GM12801 (cell line): Measurements from ENCODE around the gene SPN.

ENCODE experiments used
- CTCF ChIP-seq: IDR thresholded peaks from one replicate; pipeline ENCODE4 v1.5.1; 2011; ENCODE audit warnings: control low read depth; ENCODE audit not compliant: insufficient read length; ENCODE audit errors: extremely low read depth

SPN gene

GRCh38 chr16:29663016-29663806, at the start of gene SPN:
Gene SPN, plus strand, starts transcription at chr16:29663247. Its CDS starts 482 bp downstream, at chr16:29663729.
- no peak for TF ChIP-seq CTCF

GRCh38 chr16:29641561-29641960, 21.5 kb upstream of the SPN start:
- no peak for TF ChIP-seq CTCF

- no peak for TF ChIP-seq CTCF
Observed at GRCh38 chr16:29643596-29643995, 19.5 kb upstream of the SPN start.

DNA sequence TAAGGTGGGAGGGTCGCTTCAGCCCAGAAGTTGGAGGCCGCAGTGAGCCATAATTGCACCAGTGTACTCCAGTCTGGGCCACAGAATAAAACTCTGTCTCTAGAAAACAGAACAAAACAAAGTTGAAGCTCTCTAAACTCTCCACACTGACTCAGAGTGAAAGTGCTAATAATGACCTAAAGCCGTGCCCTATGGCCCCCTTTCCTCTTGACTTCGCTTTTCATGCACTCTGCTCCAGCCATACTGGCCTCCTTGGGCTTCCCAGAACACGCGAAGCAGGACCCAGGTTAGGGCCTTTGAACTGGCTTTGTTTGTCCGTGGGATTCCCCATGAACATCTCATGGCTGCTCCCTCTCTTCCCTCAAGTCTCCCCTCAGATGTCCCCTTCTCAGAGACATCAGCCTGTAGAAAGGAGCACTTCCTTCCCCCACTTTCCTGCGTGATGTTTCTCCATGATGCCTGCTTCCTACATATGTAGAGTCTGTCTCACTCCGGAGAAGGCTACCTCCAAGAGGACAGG, 18.6 kb upstream of the SPN start:
- TF ChIP-seq CTCF, result no peak

DNA sequence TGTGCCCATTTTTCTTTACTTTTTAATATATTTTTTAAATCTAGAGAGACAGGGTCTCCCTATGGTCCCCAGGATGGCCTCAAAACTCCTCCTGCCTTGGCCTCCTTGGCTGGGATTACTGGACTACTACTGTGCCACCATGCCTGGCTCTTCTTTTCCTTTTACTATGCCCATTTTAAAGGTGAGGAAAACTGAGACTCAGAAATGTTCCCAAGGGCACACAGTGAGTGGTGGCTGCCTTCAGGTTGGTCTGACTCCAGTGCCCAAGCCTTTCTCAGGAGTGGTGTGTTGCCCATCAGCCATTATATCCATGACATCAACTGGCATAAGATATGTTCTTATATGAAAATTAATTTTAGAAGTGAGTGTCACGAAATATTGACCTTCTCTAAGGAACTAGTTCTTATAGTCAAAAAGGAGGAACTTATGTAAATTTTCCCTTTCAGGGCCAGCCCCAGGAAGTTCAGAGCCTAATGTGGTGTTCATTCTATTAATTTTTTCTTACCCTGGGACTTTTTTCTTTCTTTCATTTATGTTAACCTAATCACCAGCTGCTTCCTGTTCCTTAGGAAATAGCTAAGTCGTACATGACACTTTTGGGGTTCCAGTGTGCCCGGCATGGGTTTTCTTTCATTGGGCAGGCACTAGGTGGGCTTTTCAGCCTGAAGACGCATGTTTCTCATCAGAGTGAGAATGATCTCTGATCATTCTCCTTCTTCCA, 17.9 kb upstream of the SPN start:
- TF ChIP-seq CTCF, result no peak

DNA sequence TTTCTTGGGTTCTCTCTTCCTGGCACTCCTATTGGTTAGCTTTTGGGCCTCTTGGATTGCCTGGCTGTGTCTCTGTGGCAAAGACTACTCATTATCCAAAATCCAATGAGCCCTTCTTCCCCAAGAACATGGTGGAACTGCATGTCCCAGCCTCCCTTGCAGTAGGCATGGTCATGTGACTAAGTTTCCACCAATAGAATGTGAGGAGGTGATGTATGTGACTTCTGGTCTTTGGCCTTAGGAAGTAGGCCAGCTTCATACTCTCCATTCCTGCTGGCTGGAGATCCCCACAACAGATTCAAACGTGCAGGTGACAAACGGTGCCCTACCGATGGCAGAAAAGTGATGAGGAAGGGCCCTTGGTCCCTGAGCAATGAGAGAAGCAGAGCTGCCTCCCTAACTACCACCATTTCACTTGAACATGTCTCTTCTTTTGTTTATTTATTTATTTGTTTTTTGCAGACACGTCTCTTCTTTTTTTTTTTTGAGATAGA, 17.3 kb upstream of the SPN start:
- no peak for TF ChIP-seq CTCF

DNA sequence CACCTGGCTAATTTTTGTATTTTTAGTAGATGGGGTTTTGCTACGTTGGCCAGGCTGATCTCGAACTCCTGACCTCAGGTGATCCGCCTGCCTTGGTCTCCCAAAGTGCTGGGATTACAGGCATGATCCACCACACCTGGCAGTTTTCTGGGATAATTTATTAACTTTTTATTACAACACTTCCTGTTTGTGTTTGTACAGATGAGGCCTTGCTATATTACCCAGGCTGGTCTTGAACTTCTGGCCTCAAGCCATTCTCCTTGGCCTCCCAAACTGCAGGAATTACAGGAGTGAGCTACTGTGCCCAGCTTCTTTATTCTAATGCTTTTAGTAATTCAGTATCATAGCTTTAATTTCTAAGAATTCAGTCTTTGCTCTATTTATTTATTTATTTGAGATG, 16.1 kb upstream of the SPN start:
- TF ChIP-seq CTCF, result no peak
